ENCODE measurements around the gene PBLD. TPM values are rescaled to one million over a fixed set of nuclear protein-coding genes. Genes with fewer than 3 reads are reported as not detected.

The PBLD gene
- total and polyA plus RNA-seq, 10 donors: 0.96 to 6.9 (median 2.7) TPM

DNA sequence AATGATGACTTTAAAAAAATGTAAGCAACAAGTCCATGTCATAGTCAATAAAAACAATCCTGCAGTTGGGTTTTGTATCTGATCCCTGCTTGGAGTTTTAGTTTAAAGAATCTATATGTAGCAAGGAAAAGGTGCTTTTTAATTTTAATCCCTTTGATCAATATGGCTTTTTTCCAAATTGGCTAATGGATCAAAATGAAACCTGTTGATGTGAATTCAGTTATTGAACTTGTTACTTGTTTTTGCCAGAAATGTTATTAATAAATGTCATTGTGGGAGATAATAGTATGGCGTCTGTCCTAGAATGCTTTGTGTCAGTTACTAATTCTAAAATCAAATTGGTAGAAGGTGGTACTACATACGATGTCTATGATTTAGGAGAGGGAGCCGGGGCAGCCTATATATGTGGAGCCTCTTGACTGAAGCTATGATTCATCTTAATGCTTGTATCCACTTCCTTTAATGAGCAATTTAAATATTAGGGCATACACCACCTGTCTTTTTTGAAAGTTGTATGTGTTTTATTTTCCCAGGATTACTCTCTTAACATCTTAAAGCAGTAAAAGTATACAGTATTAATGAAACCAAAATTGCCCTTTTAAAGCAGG is 10.3 kb upstream of the PBLD start:
- peaks cover 0 to 31% (median 8%) of the 10 kb centered on the region in 6 donors for H3K4me1 ChIP-seq
- H3K4me3 ChIP-seq: no peak overlapping the region
- TF ChIP-seq POLR2AphosphoS5 (IDR thresholded peaks at IDR 0.05): no peak
- TF ChIP-seq, protein P1, sequence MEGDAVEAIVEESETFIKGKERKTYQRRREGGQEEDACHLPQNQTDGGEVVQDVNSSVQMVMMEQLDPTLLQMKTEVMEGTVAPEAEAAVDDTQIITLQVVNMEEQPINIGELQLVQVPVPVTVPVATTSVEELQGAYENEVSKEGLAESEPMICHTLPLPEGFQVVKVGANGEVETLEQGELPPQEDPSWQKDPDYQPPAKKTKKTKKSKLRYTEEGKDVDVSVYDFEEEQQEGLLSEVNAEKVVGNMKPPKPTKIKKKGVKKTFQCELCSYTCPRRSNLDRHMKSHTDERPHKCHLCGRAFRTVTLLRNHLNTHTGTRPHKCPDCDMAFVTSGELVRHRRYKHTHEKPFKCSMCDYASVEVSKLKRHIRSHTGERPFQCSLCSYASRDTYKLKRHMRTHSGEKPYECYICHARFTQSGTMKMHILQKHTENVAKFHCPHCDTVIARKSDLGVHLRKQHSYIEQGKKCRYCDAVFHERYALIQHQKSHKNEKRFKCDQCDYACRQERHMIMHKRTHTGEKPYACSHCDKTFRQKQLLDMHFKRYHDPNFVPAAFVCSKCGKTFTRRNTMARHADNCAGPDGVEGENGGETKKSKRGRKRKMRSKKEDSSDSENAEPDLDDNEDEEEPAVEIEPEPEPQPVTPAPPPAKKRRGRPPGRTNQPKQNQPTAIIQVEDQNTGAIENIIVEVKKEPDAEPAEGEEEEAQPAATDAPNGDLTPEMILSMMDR (IDR thresholded peaks at IDR 0.05 in 8 of 11, conservative IDR thresholded peaks at IDR 0.05 in 3 of 11): no peak
- no peak for TF ChIP-seq POLR2A (IDR thresholded peaks at IDR 0.05)
- intact Hi-C loops (cut with DNase I; ENCODE audit: low total_unique reads): no loop called here
- no peak for DNase-seq
- peaks cover 0 to 96% (median 77%) of the 10 kb centered on the region in 6 donors for H3K36me3 ChIP-seq
- WGBS, 5 donors: 90 to 95% (median 93%) methylated on average over 3 of the region's 3 CpGs
- H3K27me3 ChIP-seq (replicated peaks in 1 of 7): no peaks in the 10 kb centered on the region
- H3K27ac ChIP-seq: no peak overlapping the region
- no peaks in the 10 kb centered on the region for H3K9me3 ChIP-seq

DNA sequence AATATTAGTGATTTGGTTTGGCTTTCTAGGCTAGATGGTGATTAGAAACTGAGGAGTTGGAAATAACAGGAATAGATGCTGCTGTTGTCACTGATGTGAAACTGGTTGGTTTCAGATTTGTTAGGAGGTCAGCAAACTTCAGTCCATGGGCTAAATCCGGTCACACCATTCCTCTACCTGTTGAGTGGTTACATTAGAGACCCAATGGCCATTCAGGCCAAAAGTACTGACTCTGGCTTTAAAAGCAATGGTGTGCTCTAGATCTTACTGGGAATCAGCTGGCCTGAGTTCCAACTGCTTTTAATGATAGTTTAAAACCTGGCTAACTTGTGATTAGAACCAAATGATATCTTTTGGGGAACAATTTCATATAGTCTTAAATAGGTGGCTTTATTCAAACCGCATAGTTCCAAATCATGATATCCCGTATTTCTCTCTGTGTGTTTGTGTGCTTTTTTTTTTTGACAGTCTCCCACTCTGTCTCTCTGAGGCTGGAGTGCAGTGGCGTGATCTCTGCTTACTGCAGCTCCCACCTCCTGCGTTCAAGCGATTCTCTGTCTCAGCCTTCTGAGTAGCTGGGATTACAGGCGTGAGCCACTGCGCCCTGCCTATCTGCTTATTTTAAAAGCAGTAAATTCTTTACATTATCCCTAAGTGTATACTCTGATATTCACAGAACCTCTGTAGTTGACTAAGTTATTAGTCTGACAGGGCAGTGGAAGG is 7.8 kb upstream of the PBLD start:
- 94 to 96% (median 94%) methylated on average over 8 of the region's 8 CpGs for WGBS, 5 donors
- no peak for DNase-seq
- H3K36me3 ChIP-seq: peaks cover 0 to 87% (median 71%) of the 10 kb centered on the region in 6 donors
- H3K27ac ChIP-seq: no peak overlapping the region
- H3K27me3 ChIP-seq (replicated peaks in 1 of 7): no peaks in the 10 kb centered on the region
- H3K9me3 ChIP-seq: no peaks in the 10 kb centered on the region
- H3K4me3 ChIP-seq: no peak overlapping the region
- H3K4me1 ChIP-seq: peaks cover 10 to 56% (median 33%) of the 10 kb centered on the region in 6 donors
- intact Hi-C loops (cut with DNase I; ENCODE audit: low total_unique reads): no loop called here
- no peak for TF ChIP-seq POLR2A (IDR thresholded peaks at IDR 0.05)
- TF ChIP-seq, protein P1 (IDR thresholded peaks at IDR 0.05 in 8 of 11, conservative IDR thresholded peaks at IDR 0.05 in 3 of 11): no peak
- no peak for TF ChIP-seq POLR2AphosphoS5 (IDR thresholded peaks at IDR 0.05)

- no peaks in the 10 kb centered on the region for H3K27me3 ChIP-seq (replicated peaks in 1 of 7)
- peaks cover 0 to 50% (median 39%) of the 10 kb centered on the region in 6 donors for H3K36me3 ChIP-seq
- H3K27ac ChIP-seq: peak overlapping the region in 3 of 8 donors; percentile 0 to 99 (median 99)
- peak overlapping the region in 3 of 8 donors; percentile 1 to 92 (median 3) for H3K4me3 ChIP-seq
- intact Hi-C loops (cut with DNase I; ENCODE audit: low total_unique reads): no loop called here
- TF ChIP-seq POLR2AphosphoS5 (IDR thresholded peaks at IDR 0.05) (no peak), POLR2A (IDR thresholded peaks at IDR 0.05) (no peak)
- TF ChIP-seq, protein P1 (IDR thresholded peaks at IDR 0.05 in 8 of 11, conservative IDR thresholded peaks at IDR 0.05 in 3 of 11): no peak
- no peaks in the 10 kb centered on the region for H3K9me3 ChIP-seq
- 50 to 63% (median 58%) methylated on average over 7 of the region's 7 CpGs for WGBS, 5 donors
- DNase-seq: no peak
- peaks cover 26 to 80% (median 54%) of the 10 kb centered on the region in 6 donors for H3K4me1 ChIP-seq
Observed at GRCh38 chr10:68336754-68337351, 4.1 kb upstream of the PBLD start.

Data from spleen (tissue), 11 donors.